ENCODE measurements around the gene DPEP3.

The DPEP3 gene

DNA sequence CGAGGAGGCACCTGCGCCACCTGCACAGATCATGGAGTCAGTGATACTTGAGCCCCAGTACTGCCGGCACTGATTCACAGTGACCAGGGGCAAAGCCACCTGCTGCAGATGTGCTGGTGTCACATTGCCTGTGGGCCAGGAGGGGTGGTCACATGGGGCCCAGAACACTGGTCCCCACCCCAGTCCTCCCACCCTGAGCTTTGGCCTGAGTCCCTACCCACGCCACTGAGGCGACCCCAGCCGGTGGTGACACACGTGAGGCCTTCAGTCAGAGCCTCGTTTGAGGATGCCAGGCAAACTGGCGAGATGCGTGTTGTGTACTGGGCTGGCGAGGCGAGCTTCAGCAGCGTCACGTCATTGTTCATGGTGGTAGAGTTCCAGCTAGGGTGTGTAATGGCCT, 50.1 kb downstream of the DPEP3 start:
- no peak for FAIRE-seq

DNA sequence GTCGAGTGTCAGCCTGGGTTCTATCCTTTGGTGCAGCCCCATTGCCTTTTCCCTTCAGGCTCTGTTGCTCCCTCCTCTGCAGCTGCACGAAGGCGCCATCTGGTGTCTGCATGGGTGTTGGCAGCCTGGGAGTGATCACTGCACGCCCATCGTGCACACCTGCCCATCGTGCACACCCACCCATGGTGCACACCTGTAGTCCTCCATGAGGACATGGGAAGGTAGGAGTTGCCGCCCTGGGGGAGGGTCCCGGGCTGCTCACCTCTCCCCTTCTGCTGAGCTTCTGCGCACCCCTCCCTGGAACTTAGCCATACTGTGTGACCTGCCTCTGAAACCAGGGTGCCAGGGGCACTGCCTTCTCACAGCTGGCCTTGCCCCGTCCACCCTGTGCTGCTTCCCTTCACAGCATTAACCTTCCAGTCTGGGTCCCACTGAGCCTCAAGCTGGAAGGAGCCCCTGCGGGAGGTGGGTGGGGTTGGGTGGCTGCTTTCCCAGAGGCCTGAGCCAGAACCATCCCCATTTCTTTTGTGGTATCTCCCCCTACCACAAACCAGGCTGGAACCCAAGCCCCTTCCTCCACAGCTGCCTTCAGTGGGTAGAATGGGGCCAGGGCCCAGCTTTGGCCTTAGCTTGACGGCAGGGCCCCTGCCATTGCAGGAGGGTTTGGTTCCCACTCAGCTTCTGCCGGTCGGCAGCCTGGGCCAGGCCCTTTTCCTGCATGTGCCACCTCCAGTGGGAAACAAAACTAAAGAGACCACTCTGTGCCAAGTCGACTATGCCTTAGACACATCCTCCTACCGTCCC, 51.5 kb downstream of the DPEP3 start:
- FAIRE-seq, result no peak

GRCh38 chr16:67928147-67928546, 52.2 kb downstream of the DPEP3 start:
- FAIRE-seq, result no peak

DNA sequence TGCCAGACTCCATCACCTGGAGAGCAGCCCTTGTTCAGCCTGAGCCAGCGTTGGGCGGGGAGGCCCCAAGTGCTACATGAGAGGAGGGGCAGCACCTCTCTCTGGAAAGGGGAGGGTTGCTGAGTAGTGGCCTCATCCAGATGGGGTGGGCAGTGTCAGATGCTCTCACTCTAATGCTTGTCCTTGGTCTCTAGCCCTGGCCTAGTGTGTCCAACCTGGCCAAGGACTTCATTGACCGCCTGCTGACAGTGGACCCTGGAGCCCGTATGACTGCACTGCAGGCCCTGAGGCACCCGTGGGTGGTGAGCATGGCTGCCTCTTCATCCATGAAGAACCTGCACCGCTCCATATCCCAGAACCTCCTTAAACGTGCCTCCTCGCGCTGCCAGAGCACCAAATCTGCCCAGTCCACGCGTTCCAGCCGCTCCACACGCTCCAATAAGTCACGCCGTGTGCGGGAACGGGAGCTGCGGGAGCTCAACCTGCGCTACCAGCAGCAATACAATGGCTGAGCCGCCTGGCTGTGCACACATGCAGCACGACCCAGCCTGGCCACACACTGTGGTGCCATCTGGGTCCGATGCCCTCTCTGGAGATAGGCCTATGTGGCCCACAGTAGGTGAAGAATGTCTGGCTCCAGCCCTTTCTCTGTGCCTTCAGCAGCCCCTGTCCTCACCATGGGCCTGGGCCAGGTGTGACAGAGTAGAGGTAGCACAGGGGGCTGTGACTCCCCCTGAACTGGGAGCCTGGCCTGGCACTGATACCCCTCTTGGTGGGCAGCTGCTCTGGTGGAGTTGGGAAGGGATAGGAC, 53.0 kb downstream of the DPEP3 start:
- no peak for FAIRE-seq

- FAIRE-seq, result no peak
These were observed 54.0 kb downstream of the DPEP3 start for GRCh38 chr16:67926181-67926750.
